K562 (cell line): Measurements from ENCODE around the gene MYL12A. TPM values are rescaled to one million over a fixed set of nuclear protein-coding genes. Genes with fewer than 3 reads are reported as not detected.

Source experiments
- BHLHE40 ChIP-seq: IDR thresholded peaks from 2 replicates; pipeline ENCODE4 v1.6.1; 2011; ENCODE audit warnings: low read length, improper control_type of control experiment
- CBX1 ChIP-seq: sonication (generic); IDR thresholded peaks from 2 replicates; pipeline ENCODE4 v1.6.1; 2016; ENCODE audit warnings: antibody characterized with exemption, low read depth, mild to moderate bottlenecking
- CBX3 ChIP-seq, 2 experiments: IDR thresholded peaks; 1 replicate in 1 of 2; 2 replicates in 1 of 2; pipeline ENCODE4 v1.6.1; 2012; ENCODE audit warnings: inconsistent platforms in 2 of 2, low read length in 2 of 2, borderline replicate concordance in 1 of 2, control low read depth in 1 of 2
- CHAMP1 ChIP-seq: fragments of 450-650 bp; IDR thresholded peaks from 2 replicates; pipeline ENCODE4 v1.6.1; 2016; ENCODE audit warnings: mild to moderate bottlenecking
- FOXJ3 ChIP-seq: sonication (generic); formaldehyde crosslinking; IDR thresholded peaks from 2 replicates; pipeline ENCODE4 v1.4.0; 2020; ENCODE audit warnings: mild to moderate bottlenecking, missing genetic modification reagents
- GABPB2 ChIP-seq: fragments of 250-450 bp; sonication (Bioruptor Pico); conservative IDR thresholded peaks from 2 replicates; pipeline ENCODE4 v1.5.1; 2021; ENCODE audit warnings: mild to moderate bottlenecking
- MYBL2 ChIP-seq, 2 experiments: fragments of 450-650 bp in 1 of 2; sonication (generic) in 1 of 2; formaldehyde crosslinking in 1 of 2; IDR thresholded peaks; 2 replicates each; pipeline versions ENCODE4 v1.6.1 to v1.8.1; 2017 to 2022; ENCODE audit warnings: borderline replicate concordance in 1 of 2, inconsistent platforms in 1 of 2, low read depth in 1 of 2, mild to moderate bottlenecking in 1 of 2, missing genetic modification reagents in 1 of 2, moderate library complexity in 1 of 2
- RBM15 ChIP-seq: fragments of 200-400 bp; formaldehyde crosslinking; IDR thresholded peaks from 2 replicates; pipeline ENCODE4 v1.6.1; 2018; ENCODE audit warnings: mild to moderate bottlenecking, low read length, moderate library complexity; ENCODE audit not compliant: insufficient read depth
- SRSF7 ChIP-seq: fragments of 200-400 bp; formaldehyde crosslinking; optimal IDR thresholded peaks from 2 replicates; pipeline ENCODE3; 2017; ENCODE audit warnings: mild to moderate bottlenecking, low read depth, low read length
- ZBTB40 ChIP-seq, 2 experiments: fragments of 450-650 bp in 1 of 2; sonication (generic) in 1 of 2; formaldehyde crosslinking in 1 of 2; IDR thresholded peaks; 2 replicates each; pipeline versions ENCODE4 v1.7.1 to v1.9.0; 2016 to 2022; ENCODE audit warnings: inconsistent platforms in 1 of 2, mild to moderate bottlenecking in 1 of 2, missing genetic modification reagents in 1 of 2
- ZNF431 ChIP-seq: sonication (generic); formaldehyde crosslinking; IDR thresholded peaks from 2 replicates; pipeline ENCODE4 v1.8.0; 2022; ENCODE audit warnings: mild to moderate bottlenecking, missing genetic modification reagents
- polyA plus RNA-seq, 8 experiments: library from polyadenylated mRNA; depleted of rRNA in 4 of 8; stranded (reverse) in 5 of 8; unstranded in 3 of 8; fragments of >200 nt; fragmentation: Nextera tagmentation in 2 of 8; fragmentation: Illumina TruSeq in 1 of 8; extraction: Ambion mirVana in 2 of 8; extraction: Trizol in 1 of 8; gene quantifications; 2 replicates each; pipeline versions ENCODE4 v1.2.1 to v1.2.3, GENCODE V29; 2011 to 2014; ENCODE audit warnings: inconsistent platforms in 1 of 8, missing spikeins in 1 of 8
- total RNA-seq, 7 experiments: library from RNA; depleted of rRNA in 6 of 7; stranded (reverse); fragments of >200 nt in 6 of 7; fragmentation: Illumina TruSeq in 2 of 7; extraction: Trizol in 2 of 7; gene quantifications; 2 replicates each; pipeline versions ENCODE4 v1.2.1 to v1.2.3, GENCODE V29; 2011 to 2021; ENCODE audit warnings: low replicate concordance in 1 of 7
- TF ChIP-seq, protein P1 (sequence below), 2 experiments: fragments of 450-650 bp; IDR thresholded peaks; 2 replicates each; pipeline ENCODE4 v1.6.1; 2016
- TF ChIP-seq, protein P2 (sequence below): fragments of 450-650 bp; formaldehyde crosslinking; IDR thresholded peaks from 2 replicates; pipeline ENCODE4 v1.4.0; 2022; ENCODE audit warnings: mild to moderate bottlenecking, moderate library complexity

MYL12A gene
- total and polyA plus RNA-seq, 9 of the 15 experiments (the other 6 are each of a cell fraction or from before 2014, with no cell fraction given): 308 to 1,031 (median 559) TPM

- TF ChIP-seq ZBTB40 (IDR thresholded peaks at IDR 0.05) (no peak), ZBTB40 (CRISPR knock-in tag; IDR thresholded peaks at IDR 0.05) (no peak), CHAMP1 (peak; percentile 85), CBX3 (IDR thresholded peaks at IDR 0.05; ENCODE audit: borderline replicate concordance in 1 of 2, low read length in 2 of 2) (0 out of 3 replicates have a peak, but pooled peaks of 1 of the 2 experiments have one; percentile 35), GABPB2 (CRISPR knock-in tag) (no peak), BHLHE40 (no peak), MYBL2 (IDR thresholded peaks at IDR 0.05; ENCODE audit: low read depth) (no peak), MYBL2 (CRISPR knock-in tag; IDR thresholded peaks at IDR 0.05; ENCODE audit: borderline replicate concordance) (no peak), ZNF431 (CRISPR knock-in tag) (peak; percentile 76), RBM15 (no peak), CBX1 (peak; percentile 57; the same call in 1 of the 2 replicates), FOXJ3 (no peak), SRSF7 (no peak)
- TF ChIP-seq, protein P1, sequence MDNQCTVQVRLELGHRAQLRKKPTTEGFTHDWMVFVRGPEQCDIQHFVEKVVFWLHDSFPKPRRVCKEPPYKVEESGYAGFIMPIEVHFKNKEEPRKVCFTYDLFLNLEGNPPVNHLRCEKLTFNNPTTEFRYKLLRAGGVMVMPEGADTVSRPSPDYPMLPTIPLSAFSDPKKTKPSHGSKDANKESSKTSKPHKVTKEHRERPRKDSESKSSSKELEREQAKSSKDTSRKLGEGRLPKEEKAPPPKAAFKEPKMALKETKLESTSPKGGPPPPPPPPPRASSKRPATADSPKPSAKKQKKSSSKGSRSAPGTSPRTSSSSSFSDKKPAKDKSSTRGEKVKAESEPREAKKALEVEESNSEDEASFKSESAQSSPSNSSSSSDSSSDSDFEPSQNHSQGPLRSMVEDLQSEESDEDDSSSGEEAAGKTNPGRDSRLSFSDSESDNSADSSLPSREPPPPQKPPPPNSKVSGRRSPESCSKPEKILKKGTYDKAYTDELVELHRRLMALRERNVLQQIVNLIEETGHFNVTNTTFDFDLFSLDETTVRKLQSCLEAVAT (IDR thresholded peaks at IDR 0.05): no peak
- TF ChIP-seq, protein P2, sequence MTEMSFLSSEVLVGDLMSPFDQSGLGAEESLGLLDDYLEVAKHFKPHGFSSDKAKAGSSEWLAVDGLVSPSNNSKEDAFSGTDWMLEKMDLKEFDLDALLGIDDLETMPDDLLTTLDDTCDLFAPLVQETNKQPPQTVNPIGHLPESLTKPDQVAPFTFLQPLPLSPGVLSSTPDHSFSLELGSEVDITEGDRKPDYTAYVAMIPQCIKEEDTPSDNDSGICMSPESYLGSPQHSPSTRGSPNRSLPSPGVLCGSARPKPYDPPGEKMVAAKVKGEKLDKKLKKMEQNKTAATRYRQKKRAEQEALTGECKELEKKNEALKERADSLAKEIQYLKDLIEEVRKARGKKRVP: no peak
These were observed 38.6 kb downstream of the MYL12A start (continued) for GRCh38 chr18:3286159-3286558.
